ENCODE measurements around the gene PER1. TPM values are rescaled to one million over a fixed set of nuclear protein-coding genes. Genes with fewer than 3 reads are reported as not detected.

The PER1 gene
- total RNA-seq, 4 donors from 2014 or later: 95.2 to 186 (median 121) TPM

GRCh38 chr17:8144401-8145231 lies 7.6 kb downstream of the PER1 start:
- TF ChIP-seq CTCF (IDR thresholded peaks at IDR 0.05; ENCODE audit: low read depth): no peak

GRCh38 chr17:8143581-8144400 lies 8.4 kb downstream of the PER1 start:
- no peak for TF ChIP-seq CTCF (IDR thresholded peaks at IDR 0.05; ENCODE audit: low read depth)

GRCh38 chr17:8142887-8143580 lies 9.2 kb downstream of the PER1 start:
- TF ChIP-seq CTCF (IDR thresholded peaks at IDR 0.05; ENCODE audit: low read depth): no peak

GRCh38 chr17:8142158-8142886 lies 9.9 kb downstream of the PER1 start:
- no peak for TF ChIP-seq CTCF (IDR thresholded peaks at IDR 0.05; ENCODE audit: low read depth)

- TF ChIP-seq CTCF (IDR thresholded peaks at IDR 0.05; ENCODE audit: low read depth): no peak
Observed at GRCh38 chr17:8141741-8142140, 10.5 kb downstream of the PER1 start.

- no peak for TF ChIP-seq CTCF (IDR thresholded peaks at IDR 0.05; ENCODE audit: low read depth)
Observed at GRCh38 chr17:8141045-8141444, 11.2 kb downstream of the PER1 start.
